Gastrocnemius medialis (tissue), 4 donors: ENCODE results near the gene TIAM2. TPM values are rescaled to one million over a fixed set of nuclear protein-coding genes. Genes with fewer than 3 reads are reported as not detected.

Experiments used
- ATAC-seq, 2 donors: fragments of 150-250 bp; one replicate each; pipeline ENCODE4 v1.9.1; 2016
- DNase-seq, 2 donors: peaks; one replicate each; pipeline ENCODE4 v3.0.0-alpha.2; 2019
- H3K27ac ChIP-seq, 4 donors: fragments of 200-600 bp; sonication (generic); 1 replicate in 1 of 4; 2 replicates in 3 of 4; pipeline ENCODE4 v1.5.1; 2016 to 2018; ENCODE audit warnings: mild to moderate bottlenecking in 2 of 4, moderate library complexity in 1 of 4
- H3K27me3 ChIP-seq, 3 donors: fragments of 200-600 bp; sonication (generic) in 2 of 3; 1 replicate in 1 of 3; 2 replicates in 2 of 3; pipeline versions ENCODE4 v1.5.1 to v1.6.0; 2016 to 2019; ENCODE audit warnings: mild to moderate bottlenecking in 1 of 3, moderate library complexity in 1 of 3
- H3K36me3 ChIP-seq, 2 donors: fragments of 200-600 bp; sonication (generic) in 1 of 2; one replicate each; pipeline ENCODE4 v1.5.1; 2017 to 2018
- H3K4me1 ChIP-seq, 2 donors: fragments of 200-600 bp; sonication (generic) in 1 of 2; one replicate each; pipeline ENCODE4 v1.5.1; 2016 to 2017; ENCODE audit warnings: mild to moderate bottlenecking in 2 of 2
- H3K4me3 ChIP-seq, 4 donors: fragments of 200-600 bp; sonication (generic) in 3 of 4; 1 replicate in 1 of 4; 2 replicates in 3 of 4; pipeline ENCODE4 v1.5.1; 2016 to 2019; ENCODE audit warnings: mild to moderate bottlenecking in 2 of 4
- H3K9me3 ChIP-seq, 3 donors: fragments of 200-600 bp; sonication (generic) in 2 of 3; 1 replicate in 1 of 3; 2 replicates in 2 of 3; pipeline ENCODE4 v1.5.1; 2016 to 2019
- CTCF ChIP-seq, 5 experiments: fragments of 450-650 bp in 3 of 5; fragments of 200-600 bp in 2 of 5; sonication (generic) in 2 of 5; IDR thresholded peaks in 4 of 5; conservative IDR thresholded peaks in 1 of 5; 1 replicate in 4 of 5; 2 replicates in 1 of 5; pipeline ENCODE4 v1.5.1; 2016 to 2019; ENCODE audit warnings: antibody characterized with exemption in 5 of 5, mild to moderate bottlenecking in 3 of 5, moderate library complexity in 3 of 5
- POLR2A ChIP-seq, 2 donors: fragments of 450-650 bp; IDR thresholded peaks; one replicate each; pipeline ENCODE4 v1.6.1; 2017; ENCODE audit warnings: antibody characterized with exemption in 2 of 2, mild to moderate bottlenecking in 2 of 2, moderate library complexity in 2 of 2
- in situ Hi-C, 4 donors: fragments of 200-750 bp; cut with MboI; loops; one replicate each; pipeline versions ENCODE4 v1.15.0 to v1.8.0; 2017; ENCODE audit warnings: low sequenced_read_pairs in 4 of 4
- intact Hi-C: fragments of 100-400 bp; cut with DNase I; formaldehyde crosslinking; loops from one replicate; pipeline ENCODE4 v1.15.1; 2023; ENCODE audit warnings: low total_unique reads
- total RNA-seq, 4 donors: library from RNA; depleted of rRNA; stranded (reverse); fragments of >200 nt; gene quantifications; one replicate each; pipeline versions ENCODE4 v1.1.0 to v1.2.3, GENCODE V29; 2016

TIAM2 gene
- total RNA-seq, 4 donors from 2014 or later: 4.4 to 18.8 (median 13.6) TPM

GRCh38 chr6:155155787-155156447 lies 160.8 kb downstream of the TIAM2 start:
- Histone ChIP-seq H3K27ac (peak overlapping the region; percentile 75 to 83 (median 81)), H3K9me3 (no peaks in the 10 kb centered on the region), H3K27me3 (no peaks in the 10 kb centered on the region), H3K4me3 (no peak overlapping the region), H3K36me3 (no peaks in the 10 kb centered on the region), H3K4me1 (peaks cover 13 to 25% of the 10 kb centered on the region in 2 donors)
- peak; percentile 20 to 52 for TF ChIP-seq POLR2A (IDR thresholded peaks at IDR 0.05)
- no peak for TF ChIP-seq CTCF (IDR thresholded peaks at IDR 0.05 in 4 of 5, conservative IDR thresholded peaks at IDR 0.05 in 1 of 5)
- ATAC-seq (peak; percentile 92 to 97), DNase-seq (peak; percentile 70 to 85)
- in situ Hi-C loops: no loop called here
- intact Hi-C loops: loop anchor here (5.0 kb wide), 2 partner anchors 49 to 134 kb away; no protein-coding TSS in a partner anchor

- Histone ChIP-seq H3K27me3 (no peaks in the 10 kb centered on the region), H3K4me3 (no peak overlapping the region), H3K27ac (peak overlapping the region; percentile 75 to 83 (median 81)), H3K9me3 (no peaks in the 10 kb centered on the region), H3K36me3 (no peaks in the 10 kb centered on the region), H3K4me1 (peaks cover 13 to 25% of the 10 kb centered on the region in 2 donors)
- TF ChIP-seq CTCF (IDR thresholded peaks at IDR 0.05 in 4 of 5, conservative IDR thresholded peaks at IDR 0.05 in 1 of 5): no peak
- no peak for DNase-seq
- intact Hi-C loops: loop anchor here (5.0 kb wide), 2 partner anchors 50 to 135 kb away; no protein-coding TSS in a partner anchor
- no peak for ATAC-seq
- in situ Hi-C loops: no loop called here
Observed at GRCh38 chr6:155157101-155157500, 162.0 kb downstream of the TIAM2 start.

GRCh38 chr6:155158030-155158843 lies 163.1 kb downstream of the TIAM2 start:
- H3K27ac ChIP-seq: peak overlapping the region; percentile 75 to 83 (median 81)
- TF ChIP-seq POLR2A (IDR thresholded peaks at IDR 0.05): no peak
- no peak for TF ChIP-seq CTCF (IDR thresholded peaks at IDR 0.05 in 4 of 5, conservative IDR thresholded peaks at IDR 0.05 in 1 of 5)
- H3K4me1 ChIP-seq: peaks cover 13 to 25% of the 10 kb centered on the region in 2 donors
- ATAC-seq (peak; percentile 80 to 83), DNase-seq (no peak)
- intact Hi-C loops (loop anchor here (5.0 kb wide), 2 partner anchors 51 to 136 kb away; no protein-coding TSS in a partner anchor), in situ Hi-C loops (no loop called here)
- no peaks in the 10 kb centered on the region for H3K36me3 ChIP-seq
- H3K4me3 ChIP-seq: no peak overlapping the region
- H3K27me3 ChIP-seq: no peaks in the 10 kb centered on the region
- H3K9me3 ChIP-seq: no peaks in the 10 kb centered on the region

GRCh38 chr6:155162682-155163081 lies 167.6 kb downstream of the TIAM2 start:
- in situ Hi-C loops: no loop called here
- no peak overlapping the region for H3K27ac ChIP-seq

More at GRCh38 chr6:155162682-155163081, 167.6 kb downstream of the TIAM2 start:
- intact Hi-C loops: no loop called here
- H3K4me1 ChIP-seq: peaks cover 8 to 13% of the 10 kb centered on the region in 2 donors
- no peak overlapping the region for H3K4me3 ChIP-seq
- no peaks in the 10 kb centered on the region for H3K27me3 ChIP-seq
- TF ChIP-seq POLR2A (IDR thresholded peaks at IDR 0.05): no peak
- no peak for TF ChIP-seq CTCF (IDR thresholded peaks at IDR 0.05 in 4 of 5, conservative IDR thresholded peaks at IDR 0.05 in 1 of 5)
- H3K9me3 ChIP-seq: no peaks in the 10 kb centered on the region
- no peaks in the 10 kb centered on the region for H3K36me3 ChIP-seq
- DNase-seq (no peak), ATAC-seq (no peak)
